Uterus (tissue), 4 donors: ENCODE data around the gene ADIPOQ. TPM values are rescaled to one million over a fixed set of nuclear protein-coding genes. Genes with fewer than 3 reads are reported as not detected.
"Not testable (repeated sequence)": the region's sequence is repeated elsewhere in the genome, so short reads cannot be mapped to it uniquely, and the experiment has no call there.

Experiments used
- DNase-seq, 2 donors: peaks; one replicate each; pipeline ENCODE4 v3.0.0-alpha.2; 2019 to 2020
- H3K27ac ChIP-seq, 2 donors: fragments of 200-600 bp; sonication (generic); 1 replicate in 1 of 2; 2 replicates in 1 of 2; pipeline ENCODE4 v1.5.1; 2016 to 2018
- H3K27me3 ChIP-seq, 2 donors: fragments of 200-600 bp; sonication (generic); one replicate each; pipeline ENCODE4 v1.5.1; 2018 to 2019; ENCODE audit warnings: control low read depth in 1 of 2
- H3K36me3 ChIP-seq, 2 donors: fragments of 200-600 bp; sonication (generic); one replicate each; pipeline ENCODE4 v1.5.1; 2019; ENCODE audit warnings: control low read depth in 1 of 2
- H3K4me1 ChIP-seq, 2 donors: fragments of 200-600 bp; sonication (generic); one replicate each; pipeline ENCODE4 v1.5.1; 2018 to 2019; ENCODE audit warnings: control low read depth in 1 of 2
- H3K4me3 ChIP-seq, 2 donors: fragments of 200-600 bp; sonication (generic); 1 replicate in 1 of 2; 2 replicates in 1 of 2; pipeline ENCODE4 v1.5.1; 2018 to 2019; ENCODE audit warnings: mild to moderate bottlenecking in 1 of 2
- H3K9me3 ChIP-seq, 2 donors: fragments of 200-600 bp; sonication (generic); one replicate each; pipeline ENCODE4 v1.5.1; 2019; ENCODE audit warnings: control low read depth in 1 of 2
- CTCF ChIP-seq, 4 experiments: fragments of 200-600 bp in 2 of 4; fragments of 450-650 bp in 2 of 4; sonication (generic) in 2 of 4; IDR thresholded peaks; one replicate each; pipeline ENCODE4 v1.5.1; 2016 to 2019; ENCODE audit warnings: antibody characterized with exemption in 4 of 4, mild to moderate bottlenecking in 2 of 4, moderate library complexity in 1 of 4
- POLR2A ChIP-seq, 2 donors: fragments of 450-650 bp; IDR thresholded peaks; one replicate each; pipeline ENCODE4 v1.6.1; 2016; ENCODE audit warnings: antibody characterized with exemption in 2 of 2, mild to moderate bottlenecking in 1 of 2, moderate library complexity in 1 of 2
- intact Hi-C: fragments of 100-400 bp; cut with DNase I; formaldehyde crosslinking; loops from one replicate; pipeline ENCODE4 v1.15.1; 2023; ENCODE audit warnings: low total_unique reads
- total RNA-seq, 4 donors: library from RNA; depleted of rRNA in 3 of 4; stranded (reverse); fragments of >200 nt in 3 of 4; gene quantifications; one replicate each; pipeline versions ENCODE4 v1.1.0 to v1.2.4, GENCODE V29; 2014 to 2023
- donor health status: DM: yes; HTN: yes; CAD: no.

ADIPOQ gene
- total RNA-seq, 4 donors from 2014 or later, result not detected

GRCh38 chr3:186902713-186903112, 60.2 kb downstream of the ADIPOQ start:
- Histone ChIP-seq H3K27ac (no peak overlapping the region), H3K36me3 (no peaks in the 10 kb centered on the region), H3K4me3 (no peak overlapping the region), H3K27me3 (no peaks in the 10 kb centered on the region), H3K4me1 (no peaks in the 10 kb centered on the region), H3K9me3 (no peaks in the 10 kb centered on the region)
- intact Hi-C loops, result no loop called here
- no peak for DNase-seq
- no peak for TF ChIP-seq POLR2A (IDR thresholded peaks at IDR 0.05)
- no peak for TF ChIP-seq CTCF (IDR thresholded peaks at IDR 0.05)

- H3K36me3 ChIP-seq, intact Hi-C loops, H3K27me3 ChIP-seq, H3K27ac ChIP-seq, H3K4me1 ChIP-seq, DNase-seq, H3K4me3 ChIP-seq, H3K9me3 ChIP-seq: not testable (repeated sequence)
These were observed 61.2 kb downstream of the ADIPOQ start for GRCh38 chr3:186903676-186904075.

GRCh38 chr3:186907075-186907474, 64.6 kb downstream of the ADIPOQ start:
- H3K4me3 ChIP-seq, H3K36me3 ChIP-seq, H3K4me1 ChIP-seq, DNase-seq, H3K27me3 ChIP-seq, H3K27ac ChIP-seq, H3K9me3 ChIP-seq, intact Hi-C loops: not testable (repeated sequence)

Other genes starting within 250 kb of the ADIPOQ start
- gene AHSG, start 229.7 kb upstream of the ADIPOQ start, total RNA-seq, result not detected
- gene FETUB, start 202.3 kb upstream of the ADIPOQ start, total RNA-seq, result not detected
- gene HRG, start 176.7 kb upstream of the ADIPOQ start, total RNA-seq, result not detected
- not detected for gene KNG1, start 125.4 kb upstream of the ADIPOQ start, total RNA-seq
- gene EIF4A2, start 59.1 kb upstream of the ADIPOQ start, total RNA-seq, result 1,000 to 10,000 TPM in 1 of 4 donors, 100 to 1,000 TPM in 3; 429 to 1,121 (median 514) TPM
- 10 to 100 TPM in 3 of 4 donors, 1 to 10 TPM in 1; 2.8 to 43.8 (median 26.6) TPM for gene RFC4, start 36.2 kb upstream of the ADIPOQ start, total RNA-seq
- gene ST6GAL1, start 87.8 kb downstream of the ADIPOQ start, total RNA-seq, result 100 to 1,000 TPM in 1 of 4 donors, 10 to 100 TPM in 3; 32.6 to 107 (median 57.1) TPM